Transverse colon (tissue), 3 donors: ENCODE results near the gene SPIRE2.

Experiments used
- EP300 ChIP-seq: sonication (generic); formaldehyde crosslinking; IDR thresholded peaks from one replicate; pipeline ENCODE4 v1.6.1; 2017; ENCODE audit warnings: antibody characterized with exemption, low read depth
- TF ChIP-seq, protein P1 (sequence below), 5 experiments: fragments of 200-600 bp in 3 of 5; fragments of 450-650 bp in 2 of 5; sonication (generic) in 3 of 5; IDR thresholded peaks; 1 replicate in 2 of 5; 2 replicates in 3 of 5; pipeline ENCODE4 v1.5.1; 2016 to 2017; ENCODE audit warnings: antibody characterized with exemption in 5 of 5, inconsistent platforms in 3 of 5, mild to moderate bottlenecking in 2 of 5, moderate library complexity in 1 of 5

DNA sequence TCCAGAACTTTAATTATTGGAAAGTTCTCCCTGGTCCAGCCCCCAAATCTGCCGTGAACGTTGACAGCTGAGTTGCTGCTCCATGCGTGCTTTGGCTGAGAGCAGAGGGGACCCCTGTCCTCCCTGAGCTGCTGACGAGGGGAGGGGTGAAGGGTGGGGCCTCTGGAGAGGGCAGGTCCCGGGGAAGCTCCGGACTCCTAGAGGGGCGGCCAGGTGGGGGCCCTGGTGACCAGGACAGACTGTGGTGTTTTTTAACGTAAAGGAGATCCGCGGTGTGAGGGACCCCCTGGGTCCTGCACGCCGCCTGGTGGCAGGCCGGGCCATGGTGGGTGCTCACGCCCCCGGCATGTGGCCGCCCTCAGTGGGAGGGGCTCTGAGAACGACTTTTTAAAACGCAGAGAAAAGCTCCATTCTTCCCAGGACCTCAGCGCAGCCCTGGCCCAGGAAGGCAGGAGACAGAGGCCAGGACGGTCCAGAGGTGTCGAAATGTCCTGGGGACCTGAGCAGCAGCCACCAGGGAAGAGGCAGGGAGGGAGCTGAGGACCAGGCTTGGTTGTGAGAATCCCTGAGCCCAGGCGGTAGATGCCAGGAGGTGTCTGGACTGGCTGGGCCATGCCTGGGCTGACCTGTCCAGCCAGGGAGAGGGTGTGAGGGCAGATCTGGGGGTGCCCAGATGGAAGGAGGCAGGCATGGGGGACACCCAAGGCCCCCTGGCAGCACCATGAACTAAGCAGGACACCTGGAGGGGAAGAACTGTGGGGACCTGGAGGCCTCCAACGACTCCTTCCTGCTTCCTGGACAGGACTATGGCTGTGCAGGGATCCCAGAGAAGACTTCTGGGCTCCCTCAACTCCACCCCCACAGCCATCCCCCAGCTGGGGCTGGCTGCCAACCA, 90.4 kb downstream of the SPIRE2 start, which contains the start of gene MC1R:
- TF ChIP-seq EP300: no peak
- TF ChIP-seq, protein P1, sequence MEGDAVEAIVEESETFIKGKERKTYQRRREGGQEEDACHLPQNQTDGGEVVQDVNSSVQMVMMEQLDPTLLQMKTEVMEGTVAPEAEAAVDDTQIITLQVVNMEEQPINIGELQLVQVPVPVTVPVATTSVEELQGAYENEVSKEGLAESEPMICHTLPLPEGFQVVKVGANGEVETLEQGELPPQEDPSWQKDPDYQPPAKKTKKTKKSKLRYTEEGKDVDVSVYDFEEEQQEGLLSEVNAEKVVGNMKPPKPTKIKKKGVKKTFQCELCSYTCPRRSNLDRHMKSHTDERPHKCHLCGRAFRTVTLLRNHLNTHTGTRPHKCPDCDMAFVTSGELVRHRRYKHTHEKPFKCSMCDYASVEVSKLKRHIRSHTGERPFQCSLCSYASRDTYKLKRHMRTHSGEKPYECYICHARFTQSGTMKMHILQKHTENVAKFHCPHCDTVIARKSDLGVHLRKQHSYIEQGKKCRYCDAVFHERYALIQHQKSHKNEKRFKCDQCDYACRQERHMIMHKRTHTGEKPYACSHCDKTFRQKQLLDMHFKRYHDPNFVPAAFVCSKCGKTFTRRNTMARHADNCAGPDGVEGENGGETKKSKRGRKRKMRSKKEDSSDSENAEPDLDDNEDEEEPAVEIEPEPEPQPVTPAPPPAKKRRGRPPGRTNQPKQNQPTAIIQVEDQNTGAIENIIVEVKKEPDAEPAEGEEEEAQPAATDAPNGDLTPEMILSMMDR (IDR thresholded peaks at IDR 0.05): peak in 4 of 5 experiments; percentile 25 to 37 (median 32)
